ENCODE results near the gene ACHE. TPM values are rescaled to one million over a fixed set of nuclear protein-coding genes. Genes with fewer than 3 reads are reported as not detected.

The ACHE gene
- total RNA-seq, 2 donors from 2014 or later: 6.6 to 17.5 TPM

- Histone ChIP-seq H3K4me1 (replicated peaks) (peaks cover 17% of the 10 kb centered on the region), H3K27ac (peak within 1 kb of the TSS; percentile 96 to 97), H3K9me3 (no peaks in the 10 kb centered on the region), H3K36me3 (peaks cover 15 to 27% of the 10 kb centered on the region in 2 donors), H3K4me3 (peak within 1 kb of the TSS; percentile 43 to 54), H3K27me3 (replicated peaks; ENCODE audit: insufficient read depth) (no peaks in the 10 kb centered on the region)
- DNase-seq (ENCODE audit: low spot score): no peak
- TF ChIP-seq POLR2AphosphoS5 (IDR thresholded peaks at IDR 0.05) (no peak), CTCF (IDR thresholded peaks at IDR 0.05) (peak in 2 of 4 experiments; percentile 15 to 26), POLR2A (IDR thresholded peaks at IDR 0.05) (no peak)
- 2% methylated on average over 46 of the region's 73 CpGs for WGBS
- intact Hi-C loops (cut with DNase I): no loop called here
Measured at GRCh38 chr7:100888988-100889750, 6.5 kb downstream of the ACHE start, which contains the start of gene UFSP1. Gene UFSP1 (minus strand): TSS chr7:100889715. CDS start chr7:100889271, 444 bp downstream.

GRCh38 chr7:100888291-100888987 lies 7.2 kb downstream of the ACHE start:
- TF ChIP-seq POLR2A (IDR thresholded peaks at IDR 0.05) (no peak), POLR2AphosphoS5 (IDR thresholded peaks at IDR 0.05) (no peak), CTCF (IDR thresholded peaks at IDR 0.05) (no peak)
- Histone ChIP-seq H3K27me3 (replicated peaks; ENCODE audit: insufficient read depth) (no peaks in the 10 kb centered on the region), H3K9me3 (no peaks in the 10 kb centered on the region), H3K27ac (peak overlapping the region; percentile 96 to 97), H3K36me3 (peaks cover 19 to 34% of the 10 kb centered on the region in 2 donors), H3K4me3 (peak overlapping the region; percentile 43 to 54), H3K4me1 (replicated peaks) (peaks cover 17% of the 10 kb centered on the region)
- intact Hi-C loops (cut with DNase I): no loop called here
- 58% methylated on average over 18 of the region's 18 CpGs for WGBS
- no peak for DNase-seq (ENCODE audit: low spot score)

- Histone ChIP-seq H3K27me3 (replicated peaks; ENCODE audit: insufficient read depth) (no peaks in the 10 kb centered on the region), H3K4me3 (no peak overlapping the region), H3K4me1 (replicated peaks) (peaks cover 17% of the 10 kb centered on the region), H3K9me3 (no peaks in the 10 kb centered on the region), H3K27ac (no peak overlapping the region), H3K36me3 (peaks cover 19 to 38% of the 10 kb centered on the region in 2 donors)
- WGBS: 60% methylated on average over 21 of the region's 21 CpGs
- intact Hi-C loops (cut with DNase I): no loop called here
- no peak for TF ChIP-seq POLR2A (IDR thresholded peaks at IDR 0.05)
- no peak for TF ChIP-seq CTCF (IDR thresholded peaks at IDR 0.05)
- no peak for TF ChIP-seq POLR2AphosphoS5 (IDR thresholded peaks at IDR 0.05)
- DNase-seq (ENCODE audit: low spot score): no peak
Measured at GRCh38 chr7:100887516-100888290, 8.0 kb downstream of the ACHE start.

DNA sequence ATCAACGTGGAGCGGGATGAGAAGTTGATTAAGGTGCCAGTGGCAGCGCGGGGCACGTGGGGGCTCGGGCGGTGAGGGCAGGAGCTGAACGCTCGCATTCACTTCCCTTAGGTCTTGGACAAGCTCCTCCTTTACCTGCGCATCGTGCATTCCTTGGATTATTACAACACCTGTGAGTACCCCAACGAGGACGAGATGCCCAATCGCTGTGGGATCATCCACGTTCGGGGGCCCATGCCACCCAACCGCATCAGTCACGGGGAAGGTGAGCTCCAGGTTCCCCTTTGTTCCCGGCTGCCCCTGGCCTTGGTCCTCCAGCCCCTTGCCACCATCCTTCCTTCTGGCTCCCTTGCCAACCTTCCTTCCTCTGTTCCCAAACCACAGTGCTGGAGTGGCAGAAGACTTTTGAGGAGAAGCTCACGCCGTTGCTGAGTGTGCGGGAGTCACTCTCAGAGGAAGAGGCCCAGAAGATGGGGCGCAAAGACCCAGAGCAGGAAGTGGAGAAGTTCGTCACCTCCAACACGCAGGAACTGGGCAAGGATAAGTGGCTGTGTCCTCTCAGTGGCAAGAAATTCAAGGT lies 8.7 kb downstream of the ACHE start:
- no peak for DNase-seq (ENCODE audit: low spot score)
- TF ChIP-seq POLR2AphosphoS5 (IDR thresholded peaks at IDR 0.05): no peak
- no peak for TF ChIP-seq POLR2A (IDR thresholded peaks at IDR 0.05)
- no peak for TF ChIP-seq CTCF (IDR thresholded peaks at IDR 0.05)
- Histone ChIP-seq H3K36me3 (peaks cover 25 to 44% of the 10 kb centered on the region in 2 donors), H3K27ac (no peak overlapping the region), H3K27me3 (replicated peaks; ENCODE audit: insufficient read depth) (no peaks in the 10 kb centered on the region), H3K9me3 (no peaks in the 10 kb centered on the region), H3K4me1 (replicated peaks) (peaks cover 17% of the 10 kb centered on the region), H3K4me3 (no peak overlapping the region)
- WGBS: 83% methylated on average over 25 of the region's 25 CpGs
- intact Hi-C loops (cut with DNase I): no loop called here
